Sigmoid colon (tissue), 7 donors: ENCODE results near the gene CNRIP1. TPM values are rescaled to one million over a fixed set of nuclear protein-coding genes. Genes with fewer than 3 reads are reported as not detected.

Source experiments
- DNase-seq: peaks from one replicate; pipeline ENCODE4 v3.0.0-alpha.2; 2019
- H3K27ac ChIP-seq, 4 donors: fragments of 200-600 bp; sonication (generic); one replicate each; pipeline ENCODE4 v1.5.1; 2016 to 2019; ENCODE audit warnings: mild to moderate bottlenecking in 1 of 4
- H3K27me3 ChIP-seq, 3 donors: fragments of 200-600 bp; sonication (generic); one replicate each; pipeline ENCODE4 v1.5.1; 2019; ENCODE audit warnings: mild to moderate bottlenecking in 1 of 3
- H3K36me3 ChIP-seq, 4 donors: fragments of 200-600 bp; sonication (generic); one replicate each; pipeline ENCODE4 v1.5.1; 2016 to 2019
- H3K4me1 ChIP-seq, 4 donors: fragments of 200-600 bp; sonication (generic); one replicate each; pipeline ENCODE4 v1.5.1; 2017 to 2019
- H3K4me3 ChIP-seq, 4 donors: fragments of 200-600 bp; sonication (generic); one replicate each; pipeline ENCODE4 v1.5.1; 2017 to 2019; ENCODE audit warnings: mild to moderate bottlenecking in 2 of 4, moderate library complexity in 1 of 4
- H3K9me3 ChIP-seq, 4 donors: fragments of 200-600 bp in 3 of 4; sonication (generic) in 3 of 4; one replicate each; pipeline versions ENCODE4 v1.5.1 to v1.6.1; 2013 to 2019
- EP300 ChIP-seq, 4 donors: sonication (generic); formaldehyde crosslinking; IDR thresholded peaks; one replicate each; pipeline ENCODE4 v1.6.1; 2017; ENCODE audit warnings: antibody characterized with exemption in 4 of 4
- POLR2A ChIP-seq, 2 donors: fragments of 450-650 bp; IDR thresholded peaks; one replicate each; pipeline ENCODE4 v1.6.1; 2016; ENCODE audit warnings: antibody characterized with exemption in 2 of 2, mild to moderate bottlenecking in 2 of 2, moderate library complexity in 2 of 2
- POLR2AphosphoS5 ChIP-seq, 4 donors: sonication (generic); formaldehyde crosslinking; IDR thresholded peaks; one replicate each; pipeline ENCODE4 v1.6.1; 2017; ENCODE audit warnings: antibody characterized with exemption in 4 of 4
- WGBS, 2 donors: extraction: QIAGEN DNeasy Blood & Tissue Kit; methylation state at CpG; one replicate each; pipeline ENCODE4 v1.1.7; 2013; 5-methylcytosine and 5-hydroxymethylcytosine counted together
- intact Hi-C: fragments of 100-400 bp; cut with DNase I; formaldehyde crosslinking; loops from one replicate; pipeline ENCODE4 v1.15.1; 2023
- polyA plus RNA-seq, 3 donors: library from polyadenylated mRNA; stranded (reverse); fragments of 200-250 nt; gene quantifications; one replicate each; pipeline ENCODE4 v1.2.3, GENCODE V29; 2013
- total RNA-seq, 4 donors: library from RNA; depleted of rRNA; stranded (reverse); fragments of >200 nt; gene quantifications; one replicate each; pipeline ENCODE4 v1.1.0, GENCODE V29; 2016
- TF ChIP-seq, protein P1 (sequence below), 4 experiments: fragments of 450-650 bp in 3 of 4; fragments of 200-600 bp in 1 of 4; IDR thresholded peaks; one replicate each; pipeline ENCODE4 v1.5.1; 2016 to 2019; ENCODE audit warnings: antibody characterized with exemption in 4 of 4, mild to moderate bottlenecking in 3 of 4, moderate library complexity in 2 of 4
- donor health status: healthy with polysubstance abuse.
- donor health status: Bipolar disorder and iron deficiency.
- donor health status: healthy.

Gene CNRIP1
- total and polyA plus RNA-seq, 7 donors = 6.2 to 38.2 (median 22.5) TPM

GRCh38 chr2:68253219-68254068, 66.3 kb downstream of the CNRIP1 start:
- H3K9me3 ChIP-seq = no peaks in the 10 kb centered on the region
- intact Hi-C loops = loop anchor here (2.0 to 10.0 kb wide), 3 partner anchors 64 to 191 kb away; partner anchors contain the start of genes C1D and CNRIP1
- H3K4me1 ChIP-seq = peaks cover 0 to 34% (median 28%) of the 10 kb centered on the region in 4 donors
- TF ChIP-seq, protein P1, sequence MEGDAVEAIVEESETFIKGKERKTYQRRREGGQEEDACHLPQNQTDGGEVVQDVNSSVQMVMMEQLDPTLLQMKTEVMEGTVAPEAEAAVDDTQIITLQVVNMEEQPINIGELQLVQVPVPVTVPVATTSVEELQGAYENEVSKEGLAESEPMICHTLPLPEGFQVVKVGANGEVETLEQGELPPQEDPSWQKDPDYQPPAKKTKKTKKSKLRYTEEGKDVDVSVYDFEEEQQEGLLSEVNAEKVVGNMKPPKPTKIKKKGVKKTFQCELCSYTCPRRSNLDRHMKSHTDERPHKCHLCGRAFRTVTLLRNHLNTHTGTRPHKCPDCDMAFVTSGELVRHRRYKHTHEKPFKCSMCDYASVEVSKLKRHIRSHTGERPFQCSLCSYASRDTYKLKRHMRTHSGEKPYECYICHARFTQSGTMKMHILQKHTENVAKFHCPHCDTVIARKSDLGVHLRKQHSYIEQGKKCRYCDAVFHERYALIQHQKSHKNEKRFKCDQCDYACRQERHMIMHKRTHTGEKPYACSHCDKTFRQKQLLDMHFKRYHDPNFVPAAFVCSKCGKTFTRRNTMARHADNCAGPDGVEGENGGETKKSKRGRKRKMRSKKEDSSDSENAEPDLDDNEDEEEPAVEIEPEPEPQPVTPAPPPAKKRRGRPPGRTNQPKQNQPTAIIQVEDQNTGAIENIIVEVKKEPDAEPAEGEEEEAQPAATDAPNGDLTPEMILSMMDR (IDR thresholded peaks at IDR 0.05) = no peak
- TF ChIP-seq POLR2AphosphoS5 (IDR thresholded peaks at IDR 0.05) (no peak), POLR2A (IDR thresholded peaks at IDR 0.05) (no peak), EP300 (IDR thresholded peaks at IDR 0.05) (no peak)
- DNase-seq = no peak
- WGBS, 2 donors = 1 to 2% methylated on average over 15 of the region's 15 CpGs
- H3K27me3 ChIP-seq = no peaks in the 10 kb centered on the region
- peak overlapping the region; percentile 84 to 91 (median 88) for H3K4me3 ChIP-seq
- H3K36me3 ChIP-seq = no peaks in the 10 kb centered on the region
- peak overlapping the region; percentile 95 to 99 (median 98) for H3K27ac ChIP-seq

DNA sequence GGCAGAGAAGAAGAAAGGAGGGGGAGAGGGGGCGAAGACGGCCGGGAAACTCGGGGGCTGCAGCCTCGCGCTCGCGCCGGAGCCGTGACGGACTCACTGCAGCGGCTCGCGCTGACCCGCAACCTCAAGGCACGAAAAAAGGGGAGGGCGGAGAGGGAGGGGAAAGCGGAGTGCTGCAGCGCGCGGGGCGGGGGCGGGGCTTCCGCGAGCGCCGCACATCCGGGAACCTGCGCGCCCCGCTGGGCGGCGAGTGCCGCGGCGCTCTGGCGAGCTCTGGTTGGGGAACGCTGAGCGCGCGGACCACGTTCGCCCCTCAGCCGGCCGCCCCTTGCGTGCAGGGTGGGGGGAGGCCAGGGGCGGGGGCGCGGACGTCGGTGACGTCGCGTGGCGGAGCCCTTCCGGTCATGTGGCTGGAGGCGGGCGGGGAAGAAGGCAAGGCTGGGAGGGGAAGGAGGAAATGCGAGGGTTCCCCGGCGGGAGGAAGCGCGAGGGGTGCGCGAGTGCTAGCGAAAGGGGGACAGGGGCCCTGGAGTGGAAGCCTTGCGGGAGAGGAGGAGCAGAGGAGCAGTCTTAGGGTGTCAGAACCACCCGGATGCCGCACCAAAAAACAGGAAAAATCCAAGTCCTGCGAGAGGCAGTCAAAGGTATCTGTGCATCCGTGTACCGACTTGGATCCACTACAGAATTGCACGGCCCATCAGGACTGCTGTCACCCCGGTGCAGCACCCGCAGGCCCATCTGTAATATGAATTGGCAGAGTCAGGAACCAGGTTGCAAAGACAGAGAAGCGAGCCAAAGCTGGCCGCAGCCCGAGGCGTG, 67.1 kb downstream of the CNRIP1 start, which contains the start of gene PPP3R1:
PPP3R1 (minus strand) TSS at position 133 of the 819 bp plus-strand sequence. CDS start 405 bp downstream, outside the sequence.
- H3K27me3 ChIP-seq = no peaks in the 10 kb centered on the region
- peak within 1 kb of the TSS; percentile 95 to 99 (median 98) for H3K27ac ChIP-seq
- intact Hi-C loops = loop anchor here (1.0 to 10.0 kb wide), 4 partner anchors 65 to 192 kb away; partner anchors contain the start of genes C1D, CNRIP1 and PNO1
- 0% methylated on average over 79 of the region's 79 CpGs for WGBS, 2 donors
- H3K9me3 ChIP-seq = no peaks in the 10 kb centered on the region
- H3K4me3 ChIP-seq = peak within 1 kb of the TSS; percentile 84 to 91 (median 88)
- peaks cover 0 to 42% (median 37%) of the 10 kb centered on the region in 4 donors for H3K4me1 ChIP-seq
- no peaks in the 10 kb centered on the region for H3K36me3 ChIP-seq
- DNase-seq = peak; percentile 98
- TF ChIP-seq POLR2A (IDR thresholded peaks at IDR 0.05) (peak; percentile 86 to 91), EP300 (IDR thresholded peaks at IDR 0.05) (peak in 2 of 4 donors; percentile 33 to 57), POLR2AphosphoS5 (IDR thresholded peaks at IDR 0.05) (peak; percentile 94 to 96 (median 94))
- TF ChIP-seq, protein P1 (IDR thresholded peaks at IDR 0.05) = no peak

GRCh38 chr2:68251855-68252399, 67.8 kb downstream of the CNRIP1 start:
- no peaks in the 10 kb centered on the region for H3K27me3 ChIP-seq
- intact Hi-C loops = loop anchor here (1.0 to 10.0 kb wide), 4 partner anchors 65 to 193 kb away; partner anchors contain the start of genes C1D, CNRIP1 and PNO1
- peak; percentile 74 for DNase-seq
- peaks cover 0 to 48% (median 42%) of the 10 kb centered on the region in 4 donors for H3K4me1 ChIP-seq
- WGBS, 2 donors = 1% methylated on average over 78 of the region's 78 CpGs
- H3K9me3 ChIP-seq = no peaks in the 10 kb centered on the region
- peak overlapping the region; percentile 95 to 99 (median 98) for H3K27ac ChIP-seq
- H3K4me3 ChIP-seq = peak overlapping the region; percentile 84 to 91 (median 88)
- TF ChIP-seq POLR2A (IDR thresholded peaks at IDR 0.05) (peak in 1 of 2 donors; percentile 51), POLR2AphosphoS5 (IDR thresholded peaks at IDR 0.05) (no peak)
- TF ChIP-seq, protein P1 (IDR thresholded peaks at IDR 0.05) = no peak
- H3K36me3 ChIP-seq = no peaks in the 10 kb centered on the region

GRCh38 chr2:68251187-68251854, 68.4 kb downstream of the CNRIP1 start:
- WGBS, 2 donors = 0 to 1% methylated on average over 41 of the region's 41 CpGs

More at GRCh38 chr2:68251187-68251854, 68.4 kb downstream of the CNRIP1 start:
- peak; percentile 87 for DNase-seq
- no peak for TF ChIP-seq EP300 (IDR thresholded peaks at IDR 0.05)
- TF ChIP-seq POLR2AphosphoS5 (IDR thresholded peaks at IDR 0.05) = peak in 3 of 4 donors; percentile 9 to 57 (median 51)
- TF ChIP-seq, protein P1 (IDR thresholded peaks at IDR 0.05) = peak; percentile 58 to 73 (median 71)
- Histone ChIP-seq H3K4me1 (peaks cover 0 to 54% (median 48%) of the 10 kb centered on the region in 4 donors), H3K27ac (peak overlapping the region; percentile 95 to 99 (median 98)), H3K36me3 (no peaks in the 10 kb centered on the region), H3K27me3 (no peaks in the 10 kb centered on the region), H3K4me3 (peak overlapping the region; percentile 84 to 91 (median 88)), H3K9me3 (no peaks in the 10 kb centered on the region)
- intact Hi-C loops = loop anchor here (5.0 to 10.0 kb wide), 2 partner anchors 66 to 193 kb away; partner anchors contain the start of gene CNRIP1
